ENCODE measurements around the gene POLA1. TPM values are rescaled to one million over a fixed set of nuclear protein-coding genes. Genes with fewer than 3 reads are reported as not detected.

POLA1 gene
- total RNA-seq, 2 donors from 2014 or later: 24.4 to 53.6 TPM

- Mint-ChIP-seq H3K27me3 (ENCODE audit: insufficient read depth) (peaks cover 8% of the 10 kb centered on the region), H3K27ac (no peak overlapping the region), H3K9me3 (no peaks in the 10 kb centered on the region), H3K4me3 (no peak overlapping the region), H3K4me1 (no peaks in the 10 kb centered on the region), H3K36me3 (ENCODE audit: low read depth) (no peaks in the 10 kb centered on the region)
- Histone ChIP-seq H3K9me3 (ENCODE audit: control insufficient read depth, low read length) (no peaks in the 10 kb centered on the region), H3K27me3 (ENCODE audit: control insufficient read depth, insufficient read depth, low read length, poor library complexity, severe bottlenecking) (no peaks in the 10 kb centered on the region), H3K4me1 (ENCODE audit: control insufficient read depth, insufficient read depth, low read length) (no peaks in the 10 kb centered on the region), H3K4me3 (ENCODE audit: low read length) (no peak overlapping the region), H3K27ac (ENCODE audit: low read depth, low read length) (no peak overlapping the region), H3K9ac (ENCODE audit: extremely low read depth, low read length, poor library complexity, severe bottlenecking) (no peak overlapping the region), H3K36me3 (ENCODE audit: control insufficient read depth, insufficient read depth, low read length) (no peaks in the 10 kb centered on the region)
- no peak for DNase-seq
- TF ChIP-seq CTCF (conservative IDR thresholded peaks at IDR 0.05): no peak
- WGBS, 2 experiments (ENCODE audit: insufficient coverage in 1 of 2, insufficient read length in 1 of 2): no CpG with 5 or more reads among the region's 2 CpGs
These were observed 9.7 kb upstream of the POLA1 start for GRCh38 chrX:24684048-24684447.

GRCh38 chrX:24692305-24692704, 1.4 kb upstream of the POLA1 start:
- H3K9me3 Mint-ChIP-seq: peaks cover 2% of the 10 kb centered on the region
- no peaks in the 10 kb centered on the region for H3K4me1 ChIP-seq (ENCODE audit: control insufficient read depth, insufficient read depth, low read length)
- no peaks in the 10 kb centered on the region for H3K9me3 ChIP-seq (ENCODE audit: control insufficient read depth, low read length)
- peaks cover 4% of the 10 kb centered on the region for H3K36me3 Mint-ChIP-seq (ENCODE audit: low read depth)
- peak overlapping the region; percentile 95 for H3K4me3 Mint-ChIP-seq
- no peaks in the 10 kb centered on the region for H3K27me3 Mint-ChIP-seq (ENCODE audit: insufficient read depth)
- peaks cover 21% of the 10 kb centered on the region for H3K4me1 Mint-ChIP-seq
- H3K4me3 ChIP-seq (ENCODE audit: low read length): peak overlapping the region; percentile 72
- TF ChIP-seq CTCF (conservative IDR thresholded peaks at IDR 0.05): no peak
- no peaks in the 10 kb centered on the region for H3K36me3 ChIP-seq (ENCODE audit: control insufficient read depth, insufficient read depth, low read length)
- no peak overlapping the region for H3K9ac ChIP-seq (ENCODE audit: extremely low read depth, low read length, poor library complexity, severe bottlenecking)
- H3K27ac Mint-ChIP-seq: peak overlapping the region; percentile 99
- H3K27me3 ChIP-seq (ENCODE audit: control insufficient read depth, insufficient read depth, low read length, poor library complexity, severe bottlenecking): no peaks in the 10 kb centered on the region
- peak; percentile 81 for DNase-seq
- no peak overlapping the region for H3K27ac ChIP-seq (ENCODE audit: low read depth, low read length)
- WGBS, 2 experiments (ENCODE audit: insufficient coverage in 1 of 2, insufficient read length in 1 of 2): 36% methylated on average over 3 of the region's 4 CpGs; no CpG with 5 or more reads in 1 of the 2 experiments

GRCh38 chrX:24694825-24695224, 1.1 kb downstream of the POLA1 start:
- DNase-seq: no peak
- no peak for TF ChIP-seq CTCF (conservative IDR thresholded peaks at IDR 0.05)
- H3K27ac ChIP-seq (ENCODE audit: low read depth, low read length): no peak overlapping the region
- H3K27me3 ChIP-seq (ENCODE audit: control insufficient read depth, insufficient read depth, low read length, poor library complexity, severe bottlenecking): no peaks in the 10 kb centered on the region
- peak overlapping the region; percentile 93 for H3K4me3 ChIP-seq (ENCODE audit: low read length)
- WGBS, 2 experiments (ENCODE audit: insufficient coverage in 1 of 2, insufficient read length in 1 of 2): 72 to 100% methylated on average over 1 to 6 of the region's 6 CpGs
- H3K36me3 Mint-ChIP-seq (ENCODE audit: low read depth): peaks cover 12% of the 10 kb centered on the region
- H3K4me3 Mint-ChIP-seq: peak overlapping the region; percentile 95
- no peaks in the 10 kb centered on the region for H3K4me1 ChIP-seq (ENCODE audit: control insufficient read depth, insufficient read depth, low read length)
- peaks cover 21% of the 10 kb centered on the region for H3K4me1 Mint-ChIP-seq
- H3K9me3 Mint-ChIP-seq: peaks cover 2% of the 10 kb centered on the region
- H3K27me3 Mint-ChIP-seq (ENCODE audit: insufficient read depth): no peaks in the 10 kb centered on the region
- H3K9ac ChIP-seq (ENCODE audit: extremely low read depth, low read length, poor library complexity, severe bottlenecking): no peak overlapping the region
- H3K27ac Mint-ChIP-seq: peak overlapping the region; percentile 99
- H3K36me3 ChIP-seq (ENCODE audit: control insufficient read depth, insufficient read depth, low read length): peaks cover 5% of the 10 kb centered on the region
- H3K9me3 ChIP-seq (ENCODE audit: control insufficient read depth, low read length): no peaks in the 10 kb centered on the region
